Activated effector memory CD4-positive, alpha-beta T cell treated with Interleukin-2 at 50 U/mL for 16 hours (primary cell): ENCODE measurements around the gene NDUFS7.

ENCODE experiments used
- DNase-seq: peaks from one replicate; pipeline ENCODE4 v3.0.0-alpha.2; 2020

NDUFS7 gene

DNA sequence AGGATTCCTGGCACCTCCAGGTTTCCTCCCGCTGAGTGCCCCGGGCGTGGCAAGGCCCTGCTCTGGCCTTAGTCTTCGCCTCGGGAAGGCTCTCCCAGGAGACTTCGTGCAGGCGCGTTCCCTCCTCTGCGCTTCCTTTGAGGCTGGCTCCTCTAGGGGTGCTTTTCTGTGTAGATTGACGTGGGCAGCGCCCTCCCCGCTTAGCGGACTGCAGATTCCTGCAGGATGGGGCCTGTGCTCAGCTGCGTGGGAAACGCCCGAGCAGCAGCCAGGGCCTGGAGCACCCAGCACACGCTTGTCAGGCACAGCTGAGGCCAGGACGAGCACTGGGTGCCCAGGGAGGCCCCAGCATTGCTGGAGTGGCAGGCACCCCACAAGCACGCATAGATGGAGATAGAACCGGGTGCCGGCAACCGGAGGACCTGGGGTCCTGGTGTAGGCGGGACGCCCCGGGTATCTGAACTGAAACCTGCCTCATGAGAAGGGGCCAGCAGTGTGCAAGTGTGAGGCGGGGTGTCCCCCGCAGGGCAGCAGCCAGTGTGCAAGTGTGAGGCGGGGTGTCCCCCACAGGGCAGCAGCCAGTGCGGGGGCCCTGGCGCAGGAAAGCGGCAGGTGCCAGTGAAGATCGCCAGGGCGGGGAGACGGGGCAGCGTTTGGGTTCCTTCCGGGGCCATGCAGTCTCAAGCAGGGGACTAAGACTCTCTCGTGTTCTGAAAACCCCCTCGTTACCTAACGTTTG is 3.4 kb downstream of the NDUFS7 start:
- no peak for DNase-seq

DNA sequence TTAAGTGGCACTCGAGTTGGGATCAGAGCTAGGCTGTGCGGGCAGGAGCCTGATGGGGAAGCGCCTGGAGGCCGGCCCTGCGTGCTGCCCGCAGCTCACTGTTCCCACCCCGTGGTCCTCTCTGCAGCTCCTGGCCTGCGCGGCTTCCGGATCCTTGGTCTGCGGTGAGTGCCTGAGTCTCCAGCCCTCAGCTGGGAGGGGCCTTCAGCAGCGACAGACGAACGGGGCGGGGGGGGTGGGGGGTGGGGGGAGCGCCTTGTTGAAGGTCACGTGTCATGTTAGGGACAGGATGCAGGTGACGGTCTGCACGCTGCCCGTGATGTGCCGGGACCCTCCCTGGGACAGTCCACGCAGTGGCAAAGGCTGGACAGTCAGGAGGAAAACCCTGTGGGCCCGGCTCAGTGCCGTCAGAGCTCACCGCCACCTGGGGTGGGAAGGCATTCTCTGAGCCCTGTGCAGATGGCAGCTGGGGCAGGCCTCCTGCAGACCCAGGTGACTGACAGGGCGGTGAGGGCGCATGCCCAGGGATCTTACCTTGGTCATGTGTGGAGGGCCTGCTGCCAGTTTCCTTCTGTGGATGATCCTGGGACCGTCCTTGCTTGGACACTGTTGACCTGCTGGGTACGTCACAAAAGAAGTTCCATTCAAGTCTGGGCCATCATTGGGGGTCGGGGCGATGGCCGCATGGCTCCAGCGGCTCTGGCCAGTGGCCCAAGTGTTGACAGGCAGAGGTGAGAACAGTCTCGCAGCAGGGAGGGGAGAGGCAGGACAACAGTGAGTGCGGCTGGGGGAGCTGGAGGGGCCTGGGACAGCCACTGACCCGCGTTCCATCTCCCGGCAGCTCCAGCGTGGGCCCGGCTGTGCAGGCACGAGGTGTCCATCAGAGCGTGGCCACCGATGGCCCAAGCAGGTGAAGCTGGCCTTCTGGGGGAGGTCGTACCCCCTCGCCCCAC is 4.3 kb downstream of the NDUFS7 start:
- DNase-seq: no peak

DNA sequence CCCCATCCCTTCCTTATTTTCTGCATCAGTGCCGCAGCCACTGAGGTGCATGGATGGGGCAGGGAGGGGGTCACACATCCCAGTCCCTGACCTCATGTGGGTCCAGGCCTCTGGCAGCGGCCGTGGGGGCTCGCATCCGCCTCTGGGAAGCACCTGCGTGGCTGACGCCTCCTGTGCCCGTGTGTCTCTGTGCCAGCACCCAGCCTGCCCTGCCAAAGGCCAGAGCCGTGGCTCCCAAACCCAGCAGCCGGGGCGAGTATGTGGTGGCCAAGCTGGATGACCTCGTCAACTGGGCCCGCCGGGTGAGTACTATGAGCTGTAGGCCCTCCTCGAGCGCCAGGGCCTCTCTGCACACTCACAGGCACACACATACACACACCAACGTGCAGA is 4.9 kb downstream of the NDUFS7 start:
- DNase-seq: no peak

DNA sequence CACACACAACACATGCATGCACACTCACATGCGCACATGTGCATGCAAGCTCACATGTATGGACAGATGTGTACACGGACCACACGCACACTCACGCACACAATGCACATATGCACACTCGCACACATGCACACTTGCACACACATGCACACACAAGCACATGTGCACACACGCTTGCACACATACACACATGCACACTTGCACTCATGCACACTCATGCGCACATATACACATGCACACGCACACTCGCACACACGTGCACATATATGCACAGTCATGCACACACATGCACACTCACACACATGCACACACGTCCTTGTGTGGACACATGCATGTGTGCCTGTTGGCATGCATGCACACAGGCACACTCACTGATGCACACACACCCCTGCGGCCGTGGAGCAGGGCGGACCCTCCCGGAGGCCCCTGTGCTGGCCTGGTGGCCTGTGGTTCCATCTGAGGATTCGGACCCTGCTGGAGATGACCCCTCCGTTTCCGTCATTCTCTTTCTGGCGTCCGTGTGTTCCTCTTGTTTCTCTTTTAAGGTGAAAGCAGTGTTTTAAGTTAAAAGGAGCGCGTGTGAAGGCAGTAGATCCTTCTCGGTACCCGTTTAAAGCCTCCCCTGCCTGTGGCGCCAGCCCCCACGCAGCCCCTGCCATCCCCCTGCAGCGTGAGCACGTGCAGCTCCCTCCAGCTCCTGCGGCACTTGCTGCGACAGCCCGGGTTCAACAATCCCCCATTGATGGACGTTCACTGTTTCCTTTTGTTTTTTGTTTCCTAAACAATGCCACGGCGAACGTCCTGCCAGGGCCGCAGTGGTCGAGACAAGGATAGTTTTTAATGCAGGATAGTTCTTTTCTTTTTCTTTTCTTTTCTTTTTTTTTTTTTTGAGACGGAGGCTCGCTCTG is 5.6 kb downstream of the NDUFS7 start:
- no peak for DNase-seq

DNA sequence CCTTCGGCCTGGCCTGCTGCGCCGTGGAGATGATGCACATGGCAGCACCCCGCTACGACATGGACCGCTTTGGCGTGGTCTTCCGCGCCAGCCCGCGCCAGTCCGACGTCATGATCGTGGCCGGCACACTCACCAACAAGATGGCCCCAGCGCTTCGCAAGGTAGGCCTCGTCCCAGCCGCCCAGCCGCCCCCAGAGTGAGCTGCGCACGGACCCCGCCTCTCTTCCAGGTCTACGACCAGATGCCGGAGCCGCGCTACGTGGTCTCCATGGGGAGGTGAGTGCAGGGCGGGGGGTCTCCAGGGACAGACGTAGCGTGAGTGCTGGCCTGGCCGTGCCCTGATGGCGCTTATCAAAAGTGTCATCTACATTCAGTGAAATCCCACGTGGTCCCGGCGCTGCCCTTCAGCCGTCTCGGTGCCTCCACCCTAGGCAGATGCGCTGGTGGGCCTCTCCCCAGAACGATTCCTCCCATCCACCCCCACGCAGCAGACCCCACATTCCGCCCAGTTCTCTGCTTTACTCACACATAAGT is 7.2 kb downstream of the NDUFS7 start:
- no peak for DNase-seq

DNA sequence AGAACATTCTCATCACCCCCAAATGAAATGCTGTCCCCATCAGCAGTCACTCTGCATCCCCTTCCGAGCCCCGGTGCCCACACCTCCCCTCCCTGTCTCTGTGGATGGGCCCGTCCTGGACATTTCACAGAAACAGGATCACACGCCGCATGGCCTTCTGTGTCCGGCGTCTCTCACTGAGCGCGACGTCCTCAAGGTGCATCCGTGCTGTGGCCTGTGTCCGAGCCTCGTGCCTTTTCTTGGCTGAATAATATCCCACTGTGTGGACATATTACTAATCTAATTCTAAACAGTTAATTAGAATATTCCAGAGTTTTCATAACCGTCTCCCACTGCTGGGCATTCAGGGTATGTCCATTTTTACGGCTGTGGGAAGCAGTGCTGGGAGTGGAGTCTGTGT is 8.7 kb downstream of the NDUFS7 start:
- no peak for DNase-seq

DNA sequence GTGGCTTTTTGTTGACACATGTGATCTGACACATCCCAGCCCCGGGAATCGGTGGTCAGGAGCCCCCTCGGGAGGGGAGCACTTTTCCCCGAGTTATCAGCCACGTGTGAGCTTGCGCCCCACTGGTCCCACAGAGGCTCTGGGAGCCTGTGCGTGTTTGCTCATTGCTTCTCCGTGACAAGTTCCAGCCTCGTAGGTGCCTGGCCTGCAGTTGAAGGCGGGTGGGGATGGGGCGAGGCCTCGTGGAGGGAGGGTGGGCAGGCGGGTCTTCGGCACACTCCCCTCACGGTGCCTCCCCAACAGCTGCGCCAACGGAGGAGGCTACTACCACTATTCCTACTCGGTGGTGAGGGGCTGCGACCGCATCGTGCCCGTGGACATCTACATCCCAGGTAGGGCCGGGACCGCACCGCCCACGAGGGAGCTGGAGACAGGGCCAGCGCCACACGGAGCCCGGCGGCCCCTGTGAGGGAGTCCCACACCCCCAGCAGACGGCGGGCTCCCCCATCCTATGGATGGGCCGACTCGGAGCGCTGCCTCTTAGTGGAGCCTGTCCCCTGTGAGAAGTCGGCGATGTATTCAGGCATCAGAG is 9.3 kb downstream of the NDUFS7 start:
- no peak for DNase-seq

DNA sequence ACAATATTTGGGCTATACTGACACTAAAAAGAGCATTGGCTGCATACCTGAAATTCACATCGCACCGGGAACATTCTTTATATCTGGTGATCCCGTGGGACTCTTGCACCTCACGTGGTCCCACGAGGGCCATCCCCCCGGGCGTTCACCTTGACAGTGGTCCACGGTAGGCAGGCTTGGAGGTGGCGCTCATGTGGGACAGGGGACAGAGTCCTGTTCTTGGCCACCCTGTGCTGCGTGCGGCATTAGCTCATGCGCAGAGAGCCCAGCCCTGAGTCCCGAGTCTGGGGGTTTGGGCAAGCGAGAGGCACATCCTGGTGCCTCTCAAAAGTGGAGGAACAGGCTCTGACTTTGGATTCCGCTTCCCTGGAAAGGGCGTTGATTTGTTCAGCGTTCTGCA is 10.1 kb downstream of the NDUFS7 start:
- no peak for DNase-seq

DNA sequence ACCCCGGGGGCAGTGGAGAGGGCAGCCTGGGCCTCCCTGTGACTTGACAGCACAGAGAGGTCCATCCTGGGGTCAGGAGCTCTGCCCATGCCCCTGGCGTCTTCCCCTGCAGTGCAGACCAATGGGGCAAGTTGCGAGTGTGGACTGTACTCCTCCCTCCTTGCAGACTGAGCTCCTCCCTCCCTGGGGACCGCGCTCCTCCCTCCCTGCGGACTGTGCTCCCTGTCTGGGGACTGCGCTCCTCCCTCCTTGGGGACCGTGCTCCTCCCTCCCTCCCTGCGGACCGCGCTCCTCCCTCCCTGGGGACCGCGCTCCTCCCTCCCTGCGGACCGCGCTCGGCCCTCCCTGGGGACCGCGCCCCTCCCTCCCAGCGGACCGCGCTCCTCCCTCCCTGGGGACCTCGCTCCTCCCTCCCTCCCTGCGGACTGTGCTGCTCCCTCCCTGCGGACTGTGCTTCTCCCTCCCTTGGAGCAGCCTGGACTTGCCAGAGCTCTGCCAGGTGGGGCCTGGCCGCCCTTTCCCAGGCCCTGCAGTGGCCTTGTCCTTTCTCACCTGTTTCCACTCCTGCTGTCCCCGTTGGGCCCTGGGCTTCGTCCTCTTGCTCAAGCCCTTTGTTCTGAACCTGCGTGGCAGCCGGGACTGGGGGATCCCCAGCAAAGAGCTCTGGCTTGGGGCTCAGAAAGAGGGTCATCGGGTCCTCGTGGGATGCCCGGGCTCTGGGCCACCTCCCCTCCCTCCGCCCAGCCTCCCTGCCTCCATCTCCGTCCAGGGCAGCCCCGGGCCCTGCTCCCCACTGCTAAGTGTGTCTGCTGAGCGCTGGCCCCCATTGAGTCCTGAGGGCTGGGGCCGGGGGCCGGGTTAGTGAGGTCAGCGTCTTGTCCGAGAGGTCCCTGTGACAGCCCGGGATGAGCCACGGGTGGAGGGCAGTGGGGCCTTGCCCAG is 10.8 kb downstream of the NDUFS7 start:
- DNase-seq: no peak

DNA sequence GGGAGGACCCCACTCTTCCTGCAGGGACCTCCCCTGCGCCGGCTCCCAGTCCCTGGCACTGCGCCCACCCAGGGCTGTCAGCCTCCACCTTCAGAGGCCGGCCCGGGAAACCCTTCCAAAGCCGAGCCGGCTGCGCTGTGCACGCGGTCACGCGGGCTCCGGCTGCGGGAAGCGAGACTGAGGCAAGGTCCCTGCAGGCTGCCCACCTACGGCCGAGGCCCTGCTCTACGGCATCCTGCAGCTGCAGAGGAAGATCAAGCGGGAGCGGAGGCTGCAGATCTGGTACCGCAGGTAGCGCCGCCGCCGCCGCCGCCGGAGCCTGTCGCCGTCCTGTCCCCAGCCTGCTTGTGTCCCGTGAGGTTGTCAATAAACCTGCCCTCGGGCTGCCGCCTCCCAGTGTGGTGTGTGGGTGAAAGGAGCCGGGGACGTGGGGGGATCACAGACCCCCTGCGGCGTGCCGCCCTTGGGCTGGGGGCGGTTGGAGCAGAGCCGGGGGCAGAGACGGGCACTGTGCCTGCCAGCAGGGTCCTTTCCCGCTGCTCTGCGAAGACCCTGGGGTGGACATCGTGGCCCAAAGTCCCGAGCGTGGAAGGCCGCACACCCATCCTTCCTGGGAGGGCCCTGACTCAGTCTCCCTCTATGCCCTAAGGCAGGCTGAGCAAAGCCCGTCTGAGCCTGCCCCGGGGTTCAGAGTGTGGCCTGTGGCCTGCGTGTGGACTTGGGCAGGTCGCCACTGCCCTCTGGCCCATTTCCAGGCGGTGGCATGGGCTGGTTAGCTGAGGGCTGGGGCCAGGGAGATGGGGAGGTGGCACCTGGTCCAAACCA is 11.7 kb downstream of the NDUFS7 start:
- DNase-seq: no peak

DNA sequence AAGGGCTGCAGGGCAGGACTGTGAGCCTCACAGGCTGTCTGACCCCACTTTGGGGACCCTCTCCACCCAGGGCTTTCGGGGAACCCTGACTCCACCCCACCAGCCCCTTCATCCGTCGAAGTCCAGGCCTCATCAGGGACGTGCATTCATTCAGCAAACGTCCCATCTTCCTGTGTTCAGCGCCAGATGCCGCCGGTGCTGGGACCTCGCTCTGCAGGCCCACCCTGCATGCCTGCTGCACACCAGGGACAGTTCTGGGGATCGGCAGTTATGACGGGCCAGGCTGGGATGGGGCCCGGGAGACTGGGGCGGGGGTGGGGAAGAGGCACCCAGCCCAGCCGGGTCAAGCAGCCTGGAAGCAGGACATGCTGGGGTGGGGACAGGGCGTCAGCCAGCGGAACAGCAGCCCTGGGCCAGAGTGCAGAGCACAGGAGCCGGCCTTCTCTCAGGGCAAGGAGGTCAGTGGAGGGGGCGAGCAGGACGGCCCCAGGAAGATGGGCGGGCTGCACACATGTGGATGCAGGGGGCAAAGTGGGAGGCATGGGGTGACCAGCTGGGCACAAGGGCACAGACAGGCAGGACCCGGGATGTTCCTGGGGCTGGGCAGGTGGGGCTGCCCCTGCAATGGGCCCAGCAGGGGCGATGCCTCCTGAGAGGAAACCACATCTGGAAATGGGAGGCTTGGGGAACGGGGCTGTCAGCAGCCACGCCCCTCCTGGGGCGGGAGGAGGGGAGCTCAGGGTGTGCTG is 12.5 kb downstream of the NDUFS7 start:
- no peak for DNase-seq

DNA sequence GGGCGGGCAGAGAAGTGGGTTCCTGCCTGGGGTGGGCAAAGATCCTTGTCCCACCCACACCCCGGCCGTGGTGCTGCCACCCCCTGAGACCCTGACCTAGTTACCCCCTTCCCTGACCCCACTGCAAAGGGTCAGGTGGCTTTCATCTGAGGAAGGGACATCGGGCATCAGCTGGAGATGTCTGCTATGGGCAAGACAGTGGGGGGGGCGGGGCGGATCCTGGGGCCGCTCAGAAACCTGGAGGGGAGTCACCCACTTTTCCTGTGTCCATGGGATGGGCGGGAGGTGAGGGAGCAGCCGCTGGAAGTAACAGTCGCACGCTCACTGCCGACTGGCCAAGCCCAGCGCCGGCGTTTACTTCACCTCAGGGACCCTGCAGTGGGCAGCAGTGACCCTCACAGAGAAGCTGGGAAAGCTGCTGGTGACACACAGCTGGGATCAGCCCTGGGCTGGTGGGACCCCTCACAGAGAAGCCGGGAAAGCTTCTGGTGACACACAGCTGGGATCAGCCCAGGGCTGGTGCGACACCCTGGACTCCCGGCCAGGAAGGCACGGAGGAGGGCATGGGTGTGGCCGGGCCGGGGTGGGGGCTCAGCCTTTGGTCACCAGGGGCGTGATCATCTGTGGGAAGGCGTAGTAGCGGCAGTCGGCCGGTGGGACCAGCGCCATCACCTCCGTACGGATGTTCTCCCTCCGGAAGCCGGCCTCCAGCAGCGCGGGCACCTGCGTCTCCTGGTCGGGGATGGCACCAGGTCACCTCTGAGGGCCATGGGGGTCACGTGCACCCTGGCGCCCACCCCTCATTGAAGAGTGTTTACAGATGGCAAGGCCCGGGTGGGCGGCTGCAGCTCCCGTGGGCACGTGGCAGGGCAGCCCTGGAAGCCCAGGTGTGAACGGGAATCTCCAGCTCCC is 13.3 kb downstream of the NDUFS7 start:
- no peak for DNase-seq

DNA sequence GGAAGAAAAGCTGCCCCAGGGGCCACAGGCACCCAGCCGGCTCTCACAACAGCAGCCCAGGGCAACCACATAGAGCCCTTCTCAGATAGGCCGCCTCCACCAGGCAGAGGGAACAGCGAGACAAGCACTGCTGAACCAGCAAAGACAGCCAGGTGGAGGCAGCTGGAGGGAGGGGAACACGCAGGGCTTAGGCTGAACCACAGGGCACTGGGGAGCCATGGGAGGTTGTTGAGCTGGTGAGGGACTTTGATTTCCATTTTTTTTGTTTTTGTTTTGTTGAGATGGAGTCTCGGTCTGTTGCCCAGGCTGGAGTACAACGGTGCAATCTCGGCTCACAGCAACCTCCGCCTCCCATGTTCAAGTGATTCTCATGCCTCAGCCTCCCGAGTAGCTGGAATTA is 14.1 kb downstream of the NDUFS7 start:
- no peak for DNase-seq

DNA sequence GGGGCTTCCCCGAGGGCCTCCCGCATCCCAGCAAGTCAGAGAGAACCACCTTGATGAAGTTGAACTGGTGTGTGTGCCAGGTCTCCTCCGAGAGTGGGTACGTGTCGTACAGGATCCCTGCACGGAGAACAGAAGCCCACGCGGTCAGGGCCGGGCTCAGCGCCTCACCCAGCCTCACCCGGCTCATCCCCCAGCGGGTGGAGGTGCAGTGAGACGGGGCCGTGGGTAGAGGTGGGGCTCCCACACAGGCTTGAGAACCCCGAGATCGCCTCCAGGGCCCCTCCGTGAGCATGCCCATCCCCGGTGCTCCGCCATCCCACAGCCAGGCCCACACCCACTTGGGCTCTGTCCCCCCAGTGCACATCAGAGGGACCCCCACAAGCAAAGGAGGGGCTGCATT is 15.4 kb downstream of the NDUFS7 start:
- DNase-seq: no peak

DNA sequence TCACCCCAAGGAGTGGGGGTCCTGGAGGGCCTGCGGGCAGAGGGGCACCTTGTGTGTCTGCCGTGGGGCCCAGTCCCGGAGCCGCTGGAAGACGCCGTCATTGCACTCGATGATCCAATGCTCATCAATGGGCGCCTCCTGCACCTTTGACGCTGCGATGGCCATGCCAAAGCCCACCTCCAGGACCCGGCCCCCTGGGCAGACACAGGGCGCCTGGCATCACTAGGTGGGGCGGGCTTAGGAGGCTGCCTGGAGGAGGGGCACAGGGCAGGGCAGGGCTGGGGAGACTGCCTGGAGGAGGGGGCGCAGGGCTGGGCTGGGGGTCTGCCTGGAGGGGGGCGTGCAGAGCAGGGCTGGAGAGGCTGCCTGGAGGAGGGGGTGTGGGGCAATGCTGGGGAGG is 16.0 kb downstream of the NDUFS7 start:
- DNase-seq: no peak

DNA sequence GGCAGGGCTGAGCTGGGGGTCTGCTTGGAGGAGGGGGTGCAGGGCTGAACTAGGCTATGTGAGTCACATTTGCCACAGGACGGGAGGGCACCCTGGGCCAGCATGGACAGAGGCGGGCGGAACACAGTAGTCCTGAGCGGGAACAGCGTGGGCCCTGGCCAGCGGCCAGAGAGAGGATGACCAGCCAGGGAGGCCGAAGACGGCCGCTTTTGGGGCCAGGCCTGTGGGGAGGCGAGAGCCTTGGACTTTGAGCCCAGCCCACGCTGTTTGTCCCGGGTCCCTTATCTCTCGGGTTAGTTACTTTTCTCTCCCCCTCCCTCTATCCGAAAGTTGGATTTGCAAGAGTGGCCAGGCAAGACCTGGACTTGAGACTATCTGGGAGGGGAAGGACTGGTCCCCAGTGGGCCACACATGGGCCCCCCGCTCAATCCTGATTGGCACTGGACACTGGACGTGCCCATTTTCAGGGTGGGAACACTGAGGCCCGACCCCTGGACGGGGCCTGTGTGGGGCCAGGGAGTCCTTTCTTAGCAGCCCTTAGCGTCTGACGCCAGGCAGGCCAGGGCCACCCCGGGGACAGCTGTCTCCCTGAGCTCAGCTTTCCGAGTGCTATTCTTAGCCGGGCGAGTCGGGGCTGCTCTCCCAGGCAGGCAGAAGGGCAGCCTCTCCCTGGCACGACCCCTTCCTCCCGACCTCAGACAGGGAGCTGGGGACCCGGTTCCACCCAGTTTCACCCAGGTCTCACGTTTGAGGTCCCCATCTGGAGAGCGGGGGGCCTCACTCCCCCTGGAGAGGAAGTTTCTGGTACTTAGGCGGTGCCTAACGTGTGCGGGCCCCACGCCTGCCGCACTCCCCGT is 16.8 kb downstream of the NDUFS7 start:
- no peak for DNase-seq

DNA sequence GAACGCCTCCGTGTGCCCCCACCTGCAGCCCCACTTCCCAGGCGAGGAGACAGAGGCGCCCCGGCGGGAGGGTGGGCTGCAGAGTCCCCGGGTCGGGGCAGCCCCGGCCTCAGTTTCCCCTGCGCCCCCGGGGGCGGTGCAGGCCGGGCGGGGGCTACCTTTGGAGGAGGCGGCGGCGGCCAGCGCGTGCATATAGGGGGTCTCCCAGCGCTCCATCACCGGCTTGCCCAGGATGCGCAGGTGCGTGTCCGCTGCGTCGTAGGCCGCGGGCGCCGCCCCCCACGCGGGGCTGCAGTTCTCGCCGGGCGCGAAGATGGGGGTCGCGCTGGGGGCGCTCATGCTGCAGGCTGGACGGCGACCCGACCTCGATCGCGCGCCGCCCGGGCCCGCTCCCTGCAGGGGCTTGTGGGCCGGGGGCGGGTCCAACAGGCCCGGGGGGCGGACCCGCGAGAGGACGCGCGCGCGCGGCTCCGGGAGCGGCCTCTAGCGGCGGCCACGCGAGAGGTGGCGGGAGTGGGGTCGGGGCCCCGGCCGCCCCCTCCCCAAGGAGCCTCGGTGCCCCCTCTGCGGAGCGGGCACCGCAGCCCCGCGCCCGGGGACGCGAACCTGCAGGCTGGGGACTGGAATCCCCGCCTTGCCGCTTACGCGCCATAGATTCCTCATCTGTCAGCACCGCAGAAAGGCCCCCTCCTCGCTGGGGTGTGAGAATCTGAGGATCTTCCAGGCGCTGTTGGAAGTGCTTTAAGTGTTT is 17.6 kb downstream of the NDUFS7 start, which contains the start of gene GAMT:
TSS of gene GAMT (minus strand) at position 405 of the 751 bp plus-strand sequence. CDS start at position 339, 66 bp downstream.
- peak; percentile 52 for DNase-seq
